Trophoblast cell (in vitro differentiated cells and primary cell): ENCODE results near the gene TEAD1.
A peak's percentile ranks its signal among the peaks of the same experiment; 100 is the strongest.

Experiments
- DNase-seq, 2 donors: peaks; one replicate each; pipeline ENCODE4 v3.0.0-alpha.2; 2016
- H2AFZ ChIP-seq: 2 replicates; pipeline ENCODE4 v1.6.1; 2013; ENCODE audit warnings: low read length, moderate library complexity, mild to moderate bottlenecking; ENCODE audit not compliant: insufficient read depth, poor library complexity
- H2AK5ac ChIP-seq: 2 replicates; pipeline ENCODE4 v1.6.1; 2013; ENCODE audit warnings: mild to moderate bottlenecking, low read length
- H2BK120ac ChIP-seq: 2 replicates; pipeline ENCODE4 v1.6.1; 2013; ENCODE audit warnings: low read length, mild to moderate bottlenecking, moderate library complexity; ENCODE audit not compliant: insufficient read depth, poor library complexity
- H2BK12ac ChIP-seq: 2 replicates; pipeline ENCODE4 v1.6.1; 2013; ENCODE audit warnings: mild to moderate bottlenecking, low read length, moderate library complexity
- H2BK5ac ChIP-seq: 2 replicates; pipeline ENCODE4 v1.6.1; 2013; ENCODE audit warnings: low read length, low read depth, moderate library complexity, mild to moderate bottlenecking; ENCODE audit not compliant: poor library complexity
- H3K14ac ChIP-seq: 2 replicates; pipeline ENCODE4 v1.6.1; 2013; ENCODE audit warnings: mild to moderate bottlenecking, low read length
- H3K18ac ChIP-seq: 2 replicates; pipeline ENCODE4 v1.6.1; 2013; ENCODE audit warnings: mild to moderate bottlenecking, low read length
- H3K23ac ChIP-seq: 2 replicates; pipeline ENCODE4 v1.6.1; 2013; ENCODE audit warnings: low read length
- H3K27ac ChIP-seq: 2 replicates; pipeline ENCODE4 v1.5.1; 2013; ENCODE audit warnings: low read depth, mild to moderate bottlenecking, inconsistent platforms, low read length, moderate library complexity
- H3K27me3 ChIP-seq: 2 replicates; pipeline ENCODE4 v1.6.1; 2013; ENCODE audit warnings: inconsistent platforms, mild to moderate bottlenecking, low read length, moderate library complexity; ENCODE audit not compliant: insufficient read depth
- H3K36me3 ChIP-seq, 2 experiments: 1 replicate in 1 of 2; 2 replicates in 1 of 2; pipeline ENCODE4 v1.6.1; 2013; ENCODE audit warnings: low read length in 2 of 2, mild to moderate bottlenecking in 2 of 2, moderate library complexity in 1 of 2; ENCODE audit not compliant: insufficient read depth in 2 of 2, control insufficient read depth in 1 of 2
- H3K4ac ChIP-seq: 2 replicates; pipeline ENCODE4 v1.6.1; 2013; ENCODE audit warnings: low read depth, mild to moderate bottlenecking, low read length, moderate library complexity
- H3K4me1 ChIP-seq, 2 experiments: 1 replicate in 1 of 2; 2 replicates in 1 of 2; pipeline ENCODE4 v1.6.1; 2013; ENCODE audit warnings: low read length in 2 of 2, mild to moderate bottlenecking in 2 of 2, moderate library complexity in 1 of 2; ENCODE audit not compliant: insufficient read depth in 2 of 2, control insufficient read depth in 1 of 2
- H3K4me2 ChIP-seq: 2 replicates; pipeline ENCODE4 v1.6.1; 2013; ENCODE audit warnings: inconsistent platforms, mild to moderate bottlenecking, low read length, moderate library complexity
- H3K4me3 ChIP-seq: 2 replicates; pipeline ENCODE4 v1.5.1; 2013; ENCODE audit warnings: mild to moderate bottlenecking, low read depth, low read length, inconsistent platforms
- H3K79me1 ChIP-seq: one replicate; pipeline ENCODE4 v1.6.1; 2013; ENCODE audit warnings: low read length
- H3K79me2 ChIP-seq: 2 replicates; pipeline ENCODE4 v1.6.1; 2013; ENCODE audit warnings: low read length, mild to moderate bottlenecking; ENCODE audit not compliant: control insufficient read depth, insufficient read depth, poor library complexity
- H3K9ac ChIP-seq: 2 replicates; pipeline ENCODE4 v1.6.1; 2013; ENCODE audit warnings: mild to moderate bottlenecking, low read length
- H3K9me3 ChIP-seq: 2 replicates; pipeline ENCODE4 v1.6.1; 2013; ENCODE audit warnings: low read depth, mild to moderate bottlenecking, control low read depth, inconsistent platforms, low read length; ENCODE audit not compliant: insufficient read depth
- H4K12ac ChIP-seq: 2 replicates; pipeline ENCODE4 v1.6.1; 2013; ENCODE audit warnings: low read depth, mild to moderate bottlenecking, low read length, moderate library complexity
- H4K8ac ChIP-seq: 2 replicates; pipeline ENCODE4 v1.6.1; 2013; ENCODE audit warnings: low read depth, mild to moderate bottlenecking, low read length, moderate library complexity
- H4K91ac ChIP-seq: one replicate; pipeline ENCODE4 v1.6.1; 2013; ENCODE audit warnings: low read depth, mild to moderate bottlenecking, low read length, moderate library complexity
- WGBS: extraction: QIAGEN DNeasy Blood & Tissue Kit; methylation state at CpG from one replicate; pipeline ENCODE4 v1.1.7; 2013; ENCODE audit warnings: missing lambda C conversion rate; ENCODE audit not compliant: insufficient read length, insufficient coverage; ENCODE audit errors: extremely low coverage; 5-methylcytosine and 5-hydroxymethylcytosine counted together

Gene TEAD1

DNA sequence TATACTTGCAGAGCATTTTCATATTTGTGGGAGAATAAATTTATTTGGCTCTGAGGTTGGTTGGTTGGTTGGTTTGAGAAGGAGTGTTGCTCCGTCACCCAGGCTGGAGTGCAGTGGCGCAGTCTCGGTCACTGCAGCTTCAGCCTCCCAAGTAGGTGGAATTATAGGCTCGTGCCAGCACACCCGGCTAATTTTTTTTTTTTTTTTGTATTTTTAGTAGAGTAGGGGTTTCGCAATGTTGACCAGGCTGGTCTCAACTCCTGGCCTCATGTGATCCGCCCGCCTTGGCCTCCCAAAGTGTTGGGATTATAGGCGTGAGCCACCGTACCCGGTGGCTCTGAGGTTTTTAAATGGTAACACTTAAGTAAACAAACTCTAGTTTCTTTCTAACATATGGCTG is 161.1 kb downstream of the TEAD1 start:
- Histone ChIP-seq H3K9ac (no peak overlapping the region), H3K4me1 (peaks cover 2 to 3% of the 10 kb centered on the region in 2 experiments), H2BK5ac (no peak overlapping the region), H2BK12ac (no peak overlapping the region), H3K4me2 (no peak overlapping the region), H4K12ac (no peak overlapping the region), H3K23ac (no peak overlapping the region), H3K4me3 (no peak overlapping the region), H2AK5ac (no peak overlapping the region), H4K8ac (no peak overlapping the region), H2AFZ (no peak overlapping the region), H4K91ac (no peak overlapping the region), H3K79me1 (no peaks in the 10 kb centered on the region), H2BK120ac (no peak overlapping the region), H3K9me3 (no peaks in the 10 kb centered on the region), H3K79me2 (peaks cover 10% of the 10 kb centered on the region), H3K4ac (no peak overlapping the region), H3K27me3 (no peaks in the 10 kb centered on the region), H3K14ac (no peak overlapping the region), H3K27ac (no peak overlapping the region), H3K18ac (no peak overlapping the region), H3K36me3 (peaks cover 0 to 4% of the 10 kb centered on the region in 2 experiments)
- DNase-seq = peak in 1 of 2 donors; percentile 39
- no CpG with 5 or more reads among the region's 11 CpGs for WGBS

DNA sequence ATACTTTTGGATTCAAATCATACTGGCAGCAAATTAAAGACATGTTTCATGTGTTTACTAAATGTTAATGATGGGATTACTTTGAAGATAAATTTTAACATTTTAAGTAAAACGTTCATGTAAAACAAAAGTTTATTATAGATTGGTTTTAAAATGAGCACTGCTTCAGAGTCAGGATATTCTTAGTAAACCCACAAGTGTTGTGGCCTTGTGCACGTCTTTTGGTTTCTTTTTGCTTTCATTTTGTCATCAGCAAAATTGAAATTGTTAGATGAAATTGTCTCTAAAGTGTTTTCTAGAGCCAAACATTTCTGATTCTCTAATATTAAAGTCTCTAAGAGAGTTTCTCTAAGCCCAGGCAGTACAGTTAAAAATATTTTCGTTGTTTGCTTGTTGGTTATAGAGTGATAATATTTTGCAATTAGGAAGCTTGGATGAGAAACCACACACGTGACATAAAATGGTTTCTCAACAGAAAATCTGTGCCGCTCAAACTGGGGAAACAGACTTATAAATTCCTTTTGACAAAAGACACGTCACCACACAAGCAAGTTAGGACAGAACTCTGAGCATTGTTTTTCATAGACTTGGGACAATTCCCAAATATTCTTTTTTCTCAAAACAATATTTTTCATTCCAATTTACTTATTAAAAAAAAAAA is 164.4 kb downstream of the TEAD1 start:
- Histone ChIP-seq H4K12ac (no peak overlapping the region), H3K18ac (no peak overlapping the region), H2AFZ (no peak overlapping the region), H2AK5ac (no peak overlapping the region), H3K36me3 (peaks cover 0 to 2% of the 10 kb centered on the region in 2 experiments), H3K9ac (no peak overlapping the region), H3K4me1 (peaks cover 9 to 16% of the 10 kb centered on the region in 2 experiments), H3K4me3 (no peak overlapping the region), H4K91ac (no peak overlapping the region), H3K9me3 (no peaks in the 10 kb centered on the region), H2BK120ac (no peak overlapping the region), H3K27me3 (no peaks in the 10 kb centered on the region), H2BK12ac (no peak overlapping the region), H3K79me2 (peaks cover 9% of the 10 kb centered on the region), H4K8ac (no peak overlapping the region), H3K79me1 (peaks cover 2% of the 10 kb centered on the region), H3K14ac (no peak overlapping the region), H3K4me2 (no peak overlapping the region), H3K23ac (no peak overlapping the region), H3K27ac (no peak overlapping the region), H2BK5ac (no peak overlapping the region), H3K4ac (no peak overlapping the region)
- peak; percentile 50 to 70 for DNase-seq
- WGBS = no CpG with 5 or more reads among the region's 6 CpGs

DNA sequence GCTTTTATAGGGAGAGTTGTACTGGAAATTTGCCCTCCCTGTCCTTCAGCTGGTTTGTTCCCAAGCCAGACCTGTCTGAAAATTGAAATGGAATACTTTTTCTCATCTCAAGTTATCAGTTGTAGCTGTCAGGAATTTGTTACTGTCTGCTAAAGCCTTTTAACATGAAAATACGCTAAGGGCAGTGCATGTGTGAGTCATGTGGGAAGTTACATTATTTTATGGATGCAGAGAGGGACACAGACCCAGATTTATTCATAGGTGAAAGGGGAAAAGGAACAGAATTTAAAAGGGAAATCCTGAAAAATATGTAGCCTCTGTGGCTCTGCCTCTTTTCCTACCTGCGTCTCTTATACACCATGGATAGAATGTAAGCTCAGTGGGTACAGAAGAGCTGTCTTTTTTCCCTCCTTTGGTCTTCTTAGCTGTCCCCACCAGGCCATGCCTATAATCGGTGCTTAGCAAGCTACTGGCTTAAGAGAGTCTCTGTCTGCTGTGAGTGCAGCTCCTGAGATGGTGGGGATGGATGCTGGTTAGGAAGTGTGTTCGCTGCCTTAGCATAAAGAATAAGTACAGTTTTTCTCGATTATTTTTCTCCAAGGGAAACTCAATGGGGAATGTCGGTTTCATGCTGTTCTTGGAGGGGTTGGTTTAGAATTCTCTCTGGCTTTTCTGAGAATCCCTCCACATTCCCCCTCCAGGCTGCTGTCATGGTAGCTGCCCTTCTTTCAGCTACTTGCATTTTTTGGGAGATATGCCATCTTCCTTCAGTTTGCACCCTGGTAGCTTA is 166.8 kb downstream of the TEAD1 start:
- Histone ChIP-seq H3K36me3 (peaks cover 0 to 1% of the 10 kb centered on the region in 2 experiments), H3K23ac (no peak overlapping the region), H4K8ac (peak overlapping the region; percentile 24), H2BK120ac (peak overlapping the region; percentile 33), H3K79me2 (peaks cover 13% of the 10 kb centered on the region), H3K27me3 (no peaks in the 10 kb centered on the region), H2BK5ac (no peak overlapping the region), H2BK12ac (peak overlapping the region; percentile 45), H3K4me1 (peaks cover 13 to 28% of the 10 kb centered on the region in 2 experiments), H3K27ac (peak overlapping the region; percentile 38), H3K18ac (no peak overlapping the region), H2AFZ (no peak overlapping the region), H2AK5ac (no peak overlapping the region), H4K91ac (no peak overlapping the region), H3K4ac (peak overlapping the region; percentile 89), H3K9me3 (no peaks in the 10 kb centered on the region), H4K12ac (no peak overlapping the region), H3K79me1 (peaks cover 2% of the 10 kb centered on the region), H3K4me3 (no peak overlapping the region), H3K14ac (no peak overlapping the region), H3K4me2 (no peak overlapping the region), H3K9ac (no peak overlapping the region)
- no CpG with 5 or more reads among the region's 6 CpGs for WGBS
- DNase-seq = peak in 1 of 2 donors; percentile 64

DNA sequence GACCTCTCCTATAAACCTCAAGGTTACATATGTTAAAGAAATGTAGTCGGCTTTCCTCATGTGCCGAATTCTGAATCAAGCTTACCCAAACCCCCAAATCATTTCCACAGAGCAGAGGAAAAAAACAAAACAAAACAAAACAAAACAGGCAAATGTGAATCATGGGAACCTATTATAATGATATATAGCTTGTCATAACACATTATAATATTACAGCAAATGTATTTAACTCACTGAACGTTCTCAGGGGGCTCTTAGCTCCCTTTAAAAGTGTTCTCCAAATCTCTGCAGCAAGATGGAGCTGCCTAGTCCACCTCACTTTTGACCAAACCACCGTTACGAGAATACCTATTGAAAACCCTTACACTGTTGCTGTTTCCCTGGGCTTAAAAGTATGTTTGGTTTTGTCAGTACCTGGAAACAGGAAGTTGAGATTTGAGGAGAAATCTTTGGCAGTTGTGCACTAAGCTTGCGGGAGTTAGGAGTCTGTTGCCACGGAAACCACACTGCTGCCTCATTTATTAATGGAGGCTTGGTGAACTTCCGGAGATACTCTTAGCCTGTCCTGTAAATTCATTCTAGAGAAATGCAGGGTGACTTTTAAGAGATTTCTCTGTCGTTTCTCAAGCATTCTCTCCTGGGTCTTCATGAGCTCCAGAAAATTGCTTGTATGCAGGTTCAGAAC is 167.9 kb downstream of the TEAD1 start:
- H3K79me1 ChIP-seq = peaks cover 2% of the 10 kb centered on the region
- H3K4ac ChIP-seq = no peak overlapping the region
- no CpG with 5 or more reads among the region's 9 CpGs for WGBS
- H4K91ac ChIP-seq = no peak overlapping the region
- H3K9me3 ChIP-seq = no peaks in the 10 kb centered on the region
- peak overlapping the region; percentile 19 for H3K4me2 ChIP-seq
- peak overlapping the region; percentile 66 for H3K27ac ChIP-seq
- H2BK120ac ChIP-seq = no peak overlapping the region
- DNase-seq = peak; percentile 41 to 68
- H3K27me3 ChIP-seq = no peaks in the 10 kb centered on the region
- no peak overlapping the region for H2AFZ ChIP-seq
- no peak overlapping the region for H4K12ac ChIP-seq
- H2BK12ac ChIP-seq = no peak overlapping the region
- H3K9ac ChIP-seq = no peak overlapping the region
- peaks cover 15% of the 10 kb centered on the region for H3K79me2 ChIP-seq
- no peak overlapping the region for H4K8ac ChIP-seq
- H3K18ac ChIP-seq = no peak overlapping the region
- no peaks in the 10 kb centered on the region for H3K36me3 ChIP-seq
- no peak overlapping the region for H3K4me3 ChIP-seq
- no peak overlapping the region for H2BK5ac ChIP-seq
- H3K4me1 ChIP-seq = peaks cover 13 to 31% of the 10 kb centered on the region in 2 experiments
- H3K14ac ChIP-seq = no peak overlapping the region
- no peak overlapping the region for H2AK5ac ChIP-seq
- H3K23ac ChIP-seq = no peak overlapping the region
